Stimulated activated naive CD8-positive, alpha-beta T cell treated with anti-CD3 and anti-CD28 coated beads, Interleukin-15, amount 100 ng/mL, for 72 hours (primary cell): ENCODE data around the gene STOX1.
"Not testable (repeated sequence)": the region's sequence is repeated elsewhere in the genome, so short reads cannot be mapped to it uniquely, and the experiment has no call there.

Source experiments
- ATAC-seq: fragments of 150-1000 bp; cut with Tn5 transposase; 2 replicates; pipeline ENCODE4 v1.10.0; 2021; ENCODE audit warnings: mild to moderate bottlenecking, moderate library complexity
- DNase-seq, 2 donors: peaks; one replicate each; pipeline ENCODE4 v3.0.0; 2021 to 2022
- H3K27ac Mint-ChIP-seq, 2 donors: one replicate each; pipeline ENCODE4 v1.8.0; 2022; ENCODE audit warnings: mild to moderate bottlenecking in 2 of 2, mixed read lengths in 2 of 2, moderate library complexity in 2 of 2
- H3K27me3 Mint-ChIP-seq: one replicate; pipeline ENCODE4 v1.8.0; 2022; ENCODE audit warnings: mixed read lengths
- H3K4me1 Mint-ChIP-seq: one replicate; pipeline ENCODE4 v1.8.0; 2022; ENCODE audit warnings: mild to moderate bottlenecking, mixed read lengths
- H3K4me3 Mint-ChIP-seq, 2 donors: one replicate each; pipeline ENCODE4 v1.8.0; 2022; ENCODE audit warnings: mild to moderate bottlenecking in 2 of 2, mixed read lengths in 2 of 2, moderate library complexity in 1 of 2
- H3K9me3 Mint-ChIP-seq, 2 donors: one replicate each; pipeline ENCODE4 v1.8.0; 2022; ENCODE audit warnings: mixed read lengths in 2 of 2

The STOX1 gene

DNA sequence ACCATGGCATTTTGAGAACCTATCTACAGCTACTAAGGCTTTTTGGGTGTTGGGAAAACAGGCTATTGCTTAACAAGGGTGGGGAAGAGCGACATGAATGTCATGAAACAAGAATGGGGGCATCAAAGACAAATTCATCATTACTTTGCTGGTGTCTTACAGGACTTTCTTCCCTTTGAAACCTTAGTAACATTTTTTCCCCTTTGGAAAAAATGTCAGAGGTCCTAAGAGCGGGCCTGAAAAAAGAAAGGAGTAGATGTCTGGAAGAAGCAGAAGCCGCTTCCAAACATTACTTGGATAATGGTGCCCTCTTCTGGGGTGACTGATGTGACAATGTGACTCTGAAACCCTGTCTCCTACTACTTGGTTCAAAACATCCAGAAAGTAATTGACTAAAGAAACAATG lies 70.0 kb downstream of the STOX1 start:
- H3K27ac Mint-ChIP-seq: no peak overlapping the region
- H3K27me3 Mint-ChIP-seq: no peaks in the 10 kb centered on the region
- peak; percentile 27 to 44 for DNase-seq
- ATAC-seq: no peak
- H3K4me1 Mint-ChIP-seq: peaks cover 25% of the 10 kb centered on the region
- H3K9me3 Mint-ChIP-seq: no peaks in the 10 kb centered on the region
- H3K4me3 Mint-ChIP-seq: no peak overlapping the region

DNA sequence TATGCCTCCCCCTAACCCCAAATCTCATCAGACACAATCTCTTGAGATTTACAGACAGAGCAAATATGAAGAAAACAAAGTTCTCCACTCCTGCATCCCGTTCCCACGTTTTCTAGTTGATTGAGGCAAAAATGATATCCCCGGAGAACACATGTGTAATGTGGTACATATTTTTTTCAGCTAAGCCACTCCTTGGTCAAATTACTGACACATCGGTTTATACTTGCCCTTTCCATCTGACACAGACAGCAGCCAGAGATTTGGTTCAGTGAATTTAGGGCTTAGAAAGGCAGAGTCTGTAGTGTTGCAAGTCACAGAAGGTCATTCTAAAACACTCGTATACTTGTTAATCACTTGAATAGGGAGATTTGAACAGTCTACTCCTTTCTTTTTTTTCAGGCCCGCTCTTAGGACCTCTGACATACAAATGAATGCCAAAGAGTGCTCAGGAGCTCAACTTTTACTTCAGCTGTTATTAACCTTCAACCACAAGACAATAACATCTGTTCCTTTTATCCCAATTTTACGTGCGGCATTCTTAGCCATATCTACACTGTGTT lies 71.9 kb downstream of the STOX1 start:
- no peak for ATAC-seq
- H3K4me3 Mint-ChIP-seq: no peak overlapping the region
- no peak for DNase-seq
- H3K27ac Mint-ChIP-seq: no peak overlapping the region
- no peaks in the 10 kb centered on the region for H3K27me3 Mint-ChIP-seq
- H3K9me3 Mint-ChIP-seq: no peaks in the 10 kb centered on the region
- H3K4me1 Mint-ChIP-seq: peaks cover 42% of the 10 kb centered on the region

DNA sequence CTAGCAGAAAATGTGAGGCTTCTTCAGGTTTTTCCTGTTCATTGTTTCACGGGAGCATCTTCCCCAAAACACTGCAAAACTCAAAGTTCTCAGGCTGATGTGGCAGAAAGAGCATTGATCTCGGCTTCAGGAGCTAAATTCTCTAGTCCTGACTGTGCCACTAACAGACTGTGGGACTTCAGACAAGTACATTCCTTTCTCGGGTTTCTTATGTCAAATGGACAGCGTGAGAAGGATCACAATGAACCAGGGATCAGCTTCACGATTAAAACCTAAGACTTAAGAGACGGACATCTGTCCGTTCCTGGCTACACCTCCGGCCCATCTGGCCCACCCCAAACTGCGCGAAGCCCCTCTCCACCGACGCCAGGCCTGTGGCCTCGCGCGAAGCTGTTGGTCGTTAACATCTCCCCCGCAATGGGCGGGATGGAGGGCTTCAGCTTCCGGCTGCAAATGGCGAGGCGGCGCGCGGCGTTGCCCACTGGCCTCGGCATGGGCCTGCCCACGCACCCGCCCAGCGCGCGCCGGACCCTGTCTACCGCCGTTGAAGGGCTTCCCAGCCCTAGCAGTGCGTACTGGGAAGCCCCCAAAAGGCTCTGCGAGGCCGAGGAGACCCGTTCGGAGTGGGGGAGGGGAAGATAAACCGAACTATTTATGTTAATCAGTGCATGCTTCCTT lies 73.2 kb downstream of the STOX1 start:
- Mint-ChIP-seq H3K9me3 (no peaks in the 10 kb centered on the region), H3K27me3 (no peaks in the 10 kb centered on the region), H3K27ac (peak overlapping the region; percentile 100), H3K4me3 (peak overlapping the region; percentile 96 to 100), H3K4me1 (peaks cover 54% of the 10 kb centered on the region)
- ATAC-seq (peak; percentile 69), DNase-seq (no peak)

DNA sequence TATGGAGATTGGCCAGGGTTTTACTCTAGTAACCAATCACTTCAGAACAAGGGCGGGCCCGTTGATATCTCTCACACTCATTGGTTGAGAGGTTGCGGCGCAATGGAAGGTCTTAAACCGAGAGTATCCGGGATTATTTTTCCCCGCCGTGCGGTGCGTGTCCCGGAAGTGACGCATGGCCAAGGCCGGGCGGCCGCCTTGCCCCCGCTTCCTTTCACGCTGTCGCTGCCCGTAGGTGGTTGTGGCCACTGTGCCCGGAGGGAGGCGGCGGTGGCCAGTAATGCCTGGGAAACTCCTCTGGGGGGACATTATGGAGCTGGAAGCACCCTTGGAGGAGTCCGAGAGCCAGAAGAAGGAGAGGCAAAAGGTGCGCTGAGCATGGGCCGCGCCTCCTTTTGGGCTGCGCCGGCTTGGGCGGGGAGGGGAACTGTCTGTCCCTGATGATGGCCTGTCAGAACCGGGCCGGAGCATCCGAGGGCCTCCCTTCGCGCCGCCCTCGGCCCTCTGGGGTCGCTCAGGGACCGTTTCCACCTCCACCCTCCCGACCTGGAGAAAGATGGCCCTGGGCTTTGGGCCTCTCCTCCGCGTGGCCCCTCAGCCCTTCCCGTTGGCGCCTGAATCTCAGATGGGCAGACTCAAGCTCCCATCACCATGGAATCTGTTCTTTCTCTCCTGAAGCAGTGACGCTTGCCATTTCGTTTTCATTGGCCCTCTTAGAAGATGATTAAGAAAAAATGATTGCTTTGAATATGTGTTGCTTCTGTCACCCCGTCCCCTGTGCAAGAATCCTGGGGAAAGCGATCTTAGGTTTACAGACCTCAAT lies 74.0 kb downstream of the STOX1 start, which contains the start of gene DDX50:
TSS of gene DDX50 (plus strand) at position 211 of the 823 bp plus-strand sequence. CDS start at position 281, 70 bp downstream.
- Mint-ChIP-seq H3K4me3 (peak within 1 kb of the TSS; percentile 96 to 100), H3K27me3 (no peaks in the 10 kb centered on the region)
- ATAC-seq: peak; percentile 97

DNA sequence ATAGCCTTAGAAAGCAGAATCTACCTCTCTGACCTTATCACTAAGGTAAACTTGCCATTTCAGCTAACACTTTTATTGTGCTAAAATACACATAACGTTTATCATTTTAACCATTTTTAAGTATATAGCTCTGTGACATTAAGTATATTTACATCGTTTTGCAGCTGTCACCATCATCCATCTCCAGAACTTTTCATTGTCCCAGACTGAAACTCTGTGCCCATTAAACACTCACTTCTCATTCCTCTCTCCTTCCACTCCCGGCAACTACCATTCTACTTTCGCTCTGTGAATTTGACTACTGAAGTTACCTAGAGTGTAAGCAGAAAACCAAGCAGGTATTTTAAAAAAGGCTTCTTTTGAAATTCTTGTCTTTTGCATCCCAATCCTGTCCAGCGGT lies 75.1 kb downstream of the STOX1 start:
- Mint-ChIP-seq H3K4me1 (peaks cover 70% of the 10 kb centered on the region), H3K27ac (peak overlapping the region; percentile 70 to 100), H3K9me3 (no peaks in the 10 kb centered on the region), H3K27me3 (no peaks in the 10 kb centered on the region), H3K4me3 (peak overlapping the region; percentile 96 to 100)
- no peak for DNase-seq
- ATAC-seq: no peak

More for the DNA sequence above, 74.0 kb downstream of the STOX1 start, which contains the start of gene DDX50:
- Mint-ChIP-seq H3K27ac (peak within 1 kb of the TSS; percentile 100), H3K9me3 (no peaks in the 10 kb centered on the region), H3K4me1 (peaks cover 61% of the 10 kb centered on the region)
- peak; percentile 94 to 97 for DNase-seq

DNA sequence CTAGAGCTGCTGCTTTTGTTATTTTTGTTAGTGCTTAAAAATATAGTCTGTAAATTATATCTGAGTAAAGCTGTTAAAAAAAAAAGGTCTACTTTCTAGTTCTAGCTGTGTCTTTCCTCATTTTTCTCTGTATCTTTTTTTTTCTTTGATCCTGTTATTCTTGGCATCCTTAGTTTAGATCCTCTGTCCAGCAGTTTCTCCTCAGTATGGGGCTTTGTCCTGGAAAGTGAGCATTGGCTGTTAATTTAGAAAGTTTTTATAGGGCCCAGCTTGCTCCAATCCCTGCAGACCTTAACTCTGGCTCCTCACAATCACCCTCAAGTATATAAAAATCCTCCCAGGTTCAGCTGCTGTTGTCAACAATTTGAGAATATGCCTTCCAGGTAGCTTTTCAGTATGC lies 97.3 kb downstream of the STOX1 start:
- no peak for DNase-seq
- H3K27me3 Mint-ChIP-seq: no peaks in the 10 kb centered on the region
- peaks cover 5% of the 10 kb centered on the region for H3K4me1 Mint-ChIP-seq
- no peaks in the 10 kb centered on the region for H3K9me3 Mint-ChIP-seq
- ATAC-seq: no peak
- H3K27ac Mint-ChIP-seq: peak overlapping the region; percentile 72 to 83
- H3K4me3 Mint-ChIP-seq: no peak overlapping the region

DNA sequence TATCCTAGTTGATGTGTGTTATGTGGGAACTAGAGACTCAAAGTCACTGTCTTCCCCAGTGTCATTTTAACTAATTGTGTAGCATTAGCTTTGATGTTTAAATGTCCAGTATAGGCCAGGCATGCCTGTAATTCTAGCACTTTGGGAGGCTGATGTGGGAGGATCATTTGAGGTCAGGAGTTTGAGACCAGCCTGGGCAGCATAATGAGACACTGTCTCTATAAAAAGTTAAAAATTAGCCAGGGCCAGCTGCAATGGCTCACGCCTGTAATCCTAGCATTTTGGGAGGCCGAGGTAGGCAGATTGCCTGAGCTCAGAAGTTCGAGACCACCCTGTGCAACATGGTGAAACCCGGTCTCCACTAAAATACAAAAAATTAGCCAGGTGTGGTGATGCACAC lies 98.2 kb downstream of the STOX1 start:
- ATAC-seq (no peak), DNase-seq (no peak)
- no peaks in the 10 kb centered on the region for H3K27me3 Mint-ChIP-seq
- H3K4me3 Mint-ChIP-seq: no peak overlapping the region
- H3K4me1 Mint-ChIP-seq: peaks cover 5% of the 10 kb centered on the region
- H3K9me3 Mint-ChIP-seq: no peaks in the 10 kb centered on the region
- H3K27ac Mint-ChIP-seq: peak overlapping the region in 1 of 2 donors; percentile 80

DNA sequence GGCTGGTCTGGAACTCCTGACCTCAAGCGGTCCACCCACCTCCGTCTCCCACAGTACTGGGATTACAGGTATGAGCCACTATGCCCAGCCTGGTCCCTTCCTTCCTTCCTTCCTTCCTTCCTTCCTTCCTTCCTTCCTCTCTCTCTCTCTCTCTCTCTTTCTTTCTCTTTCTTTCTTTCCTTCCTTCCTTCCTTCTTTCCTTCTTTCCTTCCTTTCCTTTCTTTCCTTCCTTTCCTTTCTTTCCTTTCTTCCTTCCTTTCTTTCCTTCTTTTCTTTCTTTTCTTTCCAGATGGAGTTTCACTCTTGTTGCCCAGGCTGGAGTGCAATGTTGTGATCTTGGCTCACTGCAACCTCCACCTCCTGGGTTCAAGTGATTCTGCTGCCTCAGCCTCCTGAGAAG lies 101.8 kb downstream of the STOX1 start:
- H3K4me3 Mint-ChIP-seq, DNase-seq, ATAC-seq, H3K4me1 Mint-ChIP-seq, H3K27me3 Mint-ChIP-seq, H3K9me3 Mint-ChIP-seq, H3K27ac Mint-ChIP-seq: not testable (repeated sequence)

DNA sequence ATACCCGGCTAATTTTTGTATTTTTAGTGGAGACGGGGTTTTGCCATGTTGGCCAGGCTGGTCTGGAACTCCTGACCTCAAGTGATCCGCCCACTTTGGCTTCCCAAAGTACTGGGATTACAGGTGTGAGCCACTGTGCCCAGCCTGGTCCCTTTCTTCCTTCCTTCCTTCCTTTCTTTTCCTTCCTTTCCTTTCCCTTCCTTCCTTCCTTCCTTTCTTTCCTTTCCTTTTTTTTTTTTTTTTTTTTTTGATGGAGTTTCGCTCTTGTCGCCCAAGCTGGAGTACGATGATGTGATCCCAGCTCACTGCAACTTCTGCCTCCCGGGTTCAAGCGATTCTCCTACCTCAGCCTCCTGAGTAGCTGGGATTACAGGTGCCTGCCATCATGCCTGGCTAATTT lies 102.6 kb downstream of the STOX1 start:
- H3K4me1 Mint-ChIP-seq, H3K27ac Mint-ChIP-seq, H3K9me3 Mint-ChIP-seq, DNase-seq, ATAC-seq, H3K27me3 Mint-ChIP-seq, H3K4me3 Mint-ChIP-seq: not testable (repeated sequence)

DNA sequence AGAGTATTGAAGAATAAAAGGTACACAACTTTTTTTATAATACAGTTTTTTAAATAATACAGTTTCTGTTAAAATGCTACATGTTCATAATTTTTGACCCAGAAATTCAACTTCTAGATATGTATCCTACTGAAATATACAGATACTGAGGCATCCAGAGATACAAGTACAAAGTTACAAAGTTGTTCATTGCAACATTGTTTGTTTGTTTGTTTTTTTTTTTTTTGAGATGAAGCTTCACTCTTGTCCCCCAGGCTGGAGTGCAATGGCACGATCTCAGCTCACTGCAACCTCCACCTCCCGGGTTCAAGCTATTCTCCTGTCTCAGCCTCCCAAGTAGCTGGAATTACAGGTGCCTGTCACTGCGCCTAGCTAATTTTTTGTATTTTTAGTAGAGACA lies 105.5 kb downstream of the STOX1 start:
- not testable (repeated sequence) for H3K4me1 Mint-ChIP-seq, ATAC-seq, DNase-seq, H3K27me3 Mint-ChIP-seq, H3K4me3 Mint-ChIP-seq, H3K27ac Mint-ChIP-seq, H3K9me3 Mint-ChIP-seq

DNA sequence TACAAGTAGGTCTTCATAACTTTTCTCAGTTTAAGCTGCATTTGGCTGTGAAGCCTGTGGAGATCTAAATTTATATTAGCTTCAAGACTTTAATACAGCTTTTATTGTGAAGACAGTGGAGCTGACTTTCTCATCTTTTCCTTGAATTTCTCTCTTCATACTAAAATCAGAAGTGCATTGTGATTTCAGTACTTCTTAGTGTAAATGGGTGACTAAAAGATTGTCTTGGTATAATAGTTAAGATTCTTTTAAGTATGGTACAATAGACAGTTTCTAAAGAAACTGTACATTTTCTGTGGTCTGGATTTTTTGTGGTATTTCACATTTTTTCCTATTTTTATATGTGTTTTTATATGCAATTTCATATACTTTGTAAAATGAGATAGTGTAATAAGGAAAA lies 107.7 kb downstream of the STOX1 start:
- peak overlapping the region in 1 of 2 donors; percentile 24 for H3K27ac Mint-ChIP-seq
- ATAC-seq: no peak
- no peaks in the 10 kb centered on the region for H3K9me3 Mint-ChIP-seq

DNA sequence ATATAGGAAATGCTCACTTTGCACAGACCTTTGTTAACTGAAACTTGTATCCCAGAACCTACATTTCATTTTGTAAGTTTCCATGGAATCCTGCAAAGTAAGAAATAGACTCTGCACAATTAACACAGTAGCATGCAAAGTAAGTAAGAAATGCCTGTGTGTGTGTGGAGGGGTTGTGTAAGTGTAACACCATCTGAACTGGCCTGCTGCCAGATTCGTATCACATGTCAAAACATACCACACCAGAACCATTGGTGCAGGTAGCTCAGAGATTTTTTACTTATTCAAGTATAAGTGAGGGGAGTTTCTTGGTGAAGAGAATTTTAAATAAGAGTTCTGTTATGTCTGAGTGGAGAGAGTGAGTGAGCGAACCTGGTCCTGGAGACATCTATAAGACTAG lies 110.8 kb downstream of the STOX1 start:
- Mint-ChIP-seq H3K9me3 (no peaks in the 10 kb centered on the region), H3K27ac (no peak overlapping the region)

More for the DNA sequence above, 107.7 kb downstream of the STOX1 start:
- Mint-ChIP-seq H3K4me3 (no peak overlapping the region), H3K4me1 (peaks cover 5% of the 10 kb centered on the region), H3K27me3 (no peaks in the 10 kb centered on the region)
- DNase-seq: no peak

DNA sequence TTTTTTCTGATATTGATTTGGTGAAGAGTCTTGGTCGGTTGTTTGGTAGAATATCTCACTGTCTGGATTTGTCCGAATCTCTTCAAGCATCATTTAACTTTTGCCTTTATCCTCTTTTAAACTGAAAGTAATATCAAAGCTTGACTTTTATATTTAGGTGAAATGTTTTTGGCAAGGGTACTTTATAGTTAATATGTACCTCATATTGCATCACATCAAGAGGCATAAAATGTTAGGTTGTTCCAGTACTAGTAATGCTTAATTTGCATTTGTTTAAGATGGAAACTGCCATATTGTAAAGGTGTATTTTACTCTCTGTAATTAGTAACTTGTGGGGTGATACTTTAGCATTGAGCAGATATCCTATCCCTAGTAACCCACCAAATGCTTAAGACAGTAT lies 111.6 kb downstream of the STOX1 start:
- Mint-ChIP-seq H3K27me3 (no peaks in the 10 kb centered on the region), H3K9me3 (no peaks in the 10 kb centered on the region), H3K27ac (peak overlapping the region; percentile 13 to 67), H3K4me1 (peaks cover 5% of the 10 kb centered on the region), H3K4me3 (no peak overlapping the region)
- DNase-seq: no peak
- no peak for ATAC-seq

More for the DNA sequence above, 110.8 kb downstream of the STOX1 start:
- Mint-ChIP-seq H3K4me3 (no peak overlapping the region), H3K27me3 (no peaks in the 10 kb centered on the region), H3K4me1 (peaks cover 5% of the 10 kb centered on the region)
- ATAC-seq: no peak
- DNase-seq: no peak

DNA sequence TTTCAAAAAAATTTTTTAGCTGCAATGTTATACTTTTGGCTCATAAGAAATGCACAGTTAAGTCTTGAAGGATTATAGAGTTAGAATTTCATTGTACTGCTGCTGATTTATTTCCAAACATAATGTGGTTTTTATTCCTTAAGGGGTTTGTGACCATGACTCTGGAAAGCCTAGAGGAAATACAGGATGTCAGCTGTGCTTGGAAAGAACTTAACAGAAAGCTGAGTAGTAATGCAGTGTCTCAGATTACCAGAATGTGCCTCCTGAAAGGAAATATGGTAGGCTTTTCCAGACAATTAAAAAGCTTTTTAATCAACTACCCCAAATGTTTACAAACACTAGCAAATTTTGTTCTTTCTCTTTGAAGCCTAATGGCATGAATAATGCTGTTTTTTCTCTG lies 113.6 kb downstream of the STOX1 start:
- H3K9me3 Mint-ChIP-seq, H3K4me3 Mint-ChIP-seq, H3K27me3 Mint-ChIP-seq, DNase-seq, H3K4me1 Mint-ChIP-seq, ATAC-seq, H3K27ac Mint-ChIP-seq: not testable (repeated sequence)
